Skeletal muscle cell (primary cell): ENCODE data around the gene C4orf50.

Experiments used
- DNase-seq: peaks from one replicate; pipeline ENCODE4 v3.0.0-alpha.2; 2010; ENCODE audit warnings: low read depth
- H3K4me3 ChIP-seq: 2 replicates; pipeline ENCODE4 v1.5.1; 2011; ENCODE audit warnings: low read depth, mild to moderate bottlenecking, control low read depth, low read length, moderate library complexity

The C4orf50 gene

GRCh38 chr4:6018331-6018730 lies at the start of gene C4orf50:
C4orf50 (minus strand) TSS chr4:6018431.
- no peak within 1 kb of the TSS for H3K4me3 ChIP-seq
- no peak for DNase-seq

- DNase-seq: no peak
- no peak overlapping the region for H3K4me3 ChIP-seq
Measured at GRCh38 chr4:6065934-6066590, 47.8 kb upstream of the C4orf50 start.

- no peak overlapping the region for H3K4me3 ChIP-seq
- no peak for DNase-seq
Measured at GRCh38 chr4:6065166-6065565, 46.9 kb upstream of the C4orf50 start.

GRCh38 chr4:6064383-6064782 lies 46.2 kb upstream of the C4orf50 start:
- DNase-seq: no peak
- no peak overlapping the region for H3K4me3 ChIP-seq

- H3K4me3 ChIP-seq: no peak overlapping the region
- no peak for DNase-seq
Measured at GRCh38 chr4:6063684-6064083, 45.5 kb upstream of the C4orf50 start.

GRCh38 chr4:6062133-6062532 lies 43.9 kb upstream of the C4orf50 start:
- no peak overlapping the region for H3K4me3 ChIP-seq
- DNase-seq: no peak

GRCh38 chr4:6059375-6059805 lies 41.2 kb upstream of the C4orf50 start:
- H3K4me3 ChIP-seq: no peak overlapping the region
- no peak for DNase-seq

GRCh38 chr4:6058531-6059374 lies 40.5 kb upstream of the C4orf50 start:
- H3K4me3 ChIP-seq: no peak overlapping the region
- DNase-seq: no peak

GRCh38 chr4:6056976-6057766 lies 38.9 kb upstream of the C4orf50 start:
- H3K4me3 ChIP-seq: no peak overlapping the region
- DNase-seq: no peak

- DNase-seq: no peak
- no peak overlapping the region for H3K4me3 ChIP-seq
Measured at GRCh38 chr4:6055436-6055835, 37.2 kb upstream of the C4orf50 start.

- no peak for DNase-seq
Measured at GRCh38 chr4:6055030-6055429, 36.8 kb upstream of the C4orf50 start.

GRCh38 chr4:6054162-6054922 lies 36.1 kb upstream of the C4orf50 start:
- no peak for DNase-seq
- H3K4me3 ChIP-seq: no peak overlapping the region

More at GRCh38 chr4:6055030-6055429, 36.8 kb upstream of the C4orf50 start:
- no peak overlapping the region for H3K4me3 ChIP-seq

- no peak overlapping the region for H3K4me3 ChIP-seq
- no peak for DNase-seq
Measured at GRCh38 chr4:6052679-6053078, 34.4 kb upstream of the C4orf50 start.

GRCh38 chr4:6050551-6050950 lies 32.3 kb upstream of the C4orf50 start:
- no peak overlapping the region for H3K4me3 ChIP-seq
- DNase-seq: no peak

- no peak for DNase-seq
- H3K4me3 ChIP-seq: no peak overlapping the region
Measured at GRCh38 chr4:6049985-6050384, 31.8 kb upstream of the C4orf50 start.

GRCh38 chr4:6049278-6049677 lies 31.0 kb upstream of the C4orf50 start:
- DNase-seq: no peak
- H3K4me3 ChIP-seq: no peak overlapping the region

- no peak for DNase-seq
Measured at GRCh38 chr4:6048537-6048936, 30.3 kb upstream of the C4orf50 start.

GRCh38 chr4:6047130-6047673 lies 29.0 kb upstream of the C4orf50 start:
- H3K4me3 ChIP-seq: no peak overlapping the region
- no peak for DNase-seq

More at GRCh38 chr4:6048537-6048936, 30.3 kb upstream of the C4orf50 start:
- H3K4me3 ChIP-seq: no peak overlapping the region

- DNase-seq: no peak
- no peak overlapping the region for H3K4me3 ChIP-seq
Measured at GRCh38 chr4:6046526-6047129, 28.4 kb upstream of the C4orf50 start.
